ENCODE measurements around the gene ZNF385A.

Gene ZNF385A

DNA sequence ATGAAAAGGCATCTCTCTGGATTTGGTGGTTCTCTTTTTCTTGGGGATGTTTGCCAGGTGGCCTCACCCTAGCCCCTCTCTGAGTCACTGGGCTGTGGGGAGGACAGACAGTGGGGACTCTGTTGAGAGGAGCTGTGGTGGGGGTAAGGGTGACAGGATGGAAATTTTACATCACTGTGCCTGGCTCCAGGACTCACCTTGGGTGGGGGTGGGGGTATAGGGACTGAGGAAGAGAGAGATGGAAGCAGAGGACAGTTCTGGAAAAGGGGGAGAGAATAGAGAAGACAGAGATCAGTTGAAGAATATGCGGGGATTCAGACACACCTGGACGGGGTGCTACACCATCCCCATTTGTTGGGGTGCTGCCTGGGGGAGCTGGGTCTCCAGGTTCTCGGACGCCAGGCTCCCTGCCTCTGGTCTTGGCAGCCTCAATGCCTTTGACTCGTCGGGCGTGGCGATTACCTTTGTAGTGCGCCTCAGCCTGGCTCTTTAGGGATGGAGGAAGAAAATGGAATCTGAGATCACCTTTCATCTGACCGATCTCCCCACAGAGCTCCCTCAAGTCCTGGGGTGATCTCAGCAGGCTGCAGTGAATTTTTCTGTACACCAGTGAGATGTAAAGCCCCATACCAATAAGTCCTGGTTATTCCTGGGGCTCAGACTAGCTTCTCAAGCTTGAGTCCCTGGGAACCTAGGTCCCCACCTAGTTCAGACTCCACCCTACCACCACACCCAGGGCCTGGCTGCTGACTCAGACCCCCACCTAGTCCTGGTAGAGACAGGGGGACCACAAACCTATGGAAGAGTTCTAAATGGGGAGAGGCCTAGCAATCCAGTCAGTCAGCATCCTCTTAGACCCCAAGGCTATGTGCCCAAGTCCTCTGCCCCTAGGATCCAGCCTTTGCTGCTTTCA is 10.6 kb downstream of the ZNF385A start:
- DNase-seq: no peak

DNA sequence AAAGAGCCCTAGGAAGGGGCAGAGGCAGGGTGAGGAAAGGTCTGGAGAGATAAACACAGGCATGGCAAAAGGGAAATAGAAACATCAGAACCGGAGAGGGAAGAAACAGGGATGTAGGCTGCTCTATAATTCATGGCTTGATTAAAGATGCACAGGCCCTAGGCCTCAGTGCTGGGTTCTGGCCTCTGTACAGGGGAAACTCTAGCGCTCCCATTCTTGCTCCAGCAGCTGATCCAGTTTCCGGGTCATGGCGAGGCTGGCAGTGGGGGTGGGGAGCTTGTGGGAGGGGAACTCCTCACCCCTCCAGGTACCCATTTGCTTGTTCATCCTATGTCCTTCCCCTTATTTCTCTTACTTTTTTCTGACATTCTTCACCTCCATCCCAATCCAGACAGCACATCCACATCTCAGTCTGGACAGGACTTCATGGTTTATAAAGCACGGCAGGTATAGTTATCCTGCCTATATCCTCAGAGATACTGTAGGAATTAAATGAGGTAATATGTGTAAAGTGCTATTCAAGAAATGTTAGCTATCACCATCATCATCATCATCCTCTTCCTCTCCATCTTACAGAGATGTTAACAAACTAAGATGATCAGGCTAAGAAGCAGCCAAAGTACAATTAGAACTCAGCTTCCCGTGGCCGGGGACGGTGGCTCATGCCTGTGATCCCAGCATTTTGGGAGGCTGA is 12.3 kb downstream of the ZNF385A start:
- DNase-seq: no peak

DNA sequence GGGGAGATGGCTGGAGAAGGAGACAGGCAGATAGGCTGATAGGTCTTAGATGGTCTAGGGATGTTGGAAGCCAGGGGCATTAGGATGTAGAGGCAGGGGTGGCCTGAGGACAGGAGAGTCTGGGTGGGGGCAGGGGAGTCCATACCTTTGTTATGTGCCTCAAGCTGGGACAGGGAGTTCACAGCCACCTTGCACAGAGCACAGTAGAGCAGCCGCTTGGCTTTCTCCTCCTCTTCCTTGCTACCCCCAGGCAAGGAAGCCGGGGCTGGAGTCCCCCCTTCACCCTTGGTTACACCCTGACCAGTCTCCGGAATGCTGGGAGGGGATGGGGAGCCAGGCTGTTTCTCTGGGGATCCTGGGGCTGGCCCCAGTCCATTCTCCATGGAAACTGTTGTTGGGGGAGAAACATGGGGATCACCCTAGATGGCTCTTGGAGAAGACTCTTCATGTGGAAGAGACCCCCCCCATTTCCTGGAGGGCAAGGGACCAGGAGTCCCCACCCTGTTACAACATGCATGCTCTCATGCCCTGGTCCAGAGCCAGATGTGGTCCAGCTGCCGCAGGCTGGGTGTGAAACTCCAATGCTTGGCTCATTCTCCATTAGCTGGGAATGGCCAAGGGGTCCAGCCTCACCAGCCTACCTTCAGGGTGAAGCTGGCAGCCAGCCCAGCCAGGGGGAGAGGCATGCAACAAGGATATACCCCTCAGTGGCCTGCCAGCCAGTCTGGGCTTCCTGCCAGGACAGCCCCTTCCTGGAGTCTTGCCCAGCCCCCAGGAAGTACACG is 13.0 kb downstream of the ZNF385A start:
- no peak for DNase-seq

DNA sequence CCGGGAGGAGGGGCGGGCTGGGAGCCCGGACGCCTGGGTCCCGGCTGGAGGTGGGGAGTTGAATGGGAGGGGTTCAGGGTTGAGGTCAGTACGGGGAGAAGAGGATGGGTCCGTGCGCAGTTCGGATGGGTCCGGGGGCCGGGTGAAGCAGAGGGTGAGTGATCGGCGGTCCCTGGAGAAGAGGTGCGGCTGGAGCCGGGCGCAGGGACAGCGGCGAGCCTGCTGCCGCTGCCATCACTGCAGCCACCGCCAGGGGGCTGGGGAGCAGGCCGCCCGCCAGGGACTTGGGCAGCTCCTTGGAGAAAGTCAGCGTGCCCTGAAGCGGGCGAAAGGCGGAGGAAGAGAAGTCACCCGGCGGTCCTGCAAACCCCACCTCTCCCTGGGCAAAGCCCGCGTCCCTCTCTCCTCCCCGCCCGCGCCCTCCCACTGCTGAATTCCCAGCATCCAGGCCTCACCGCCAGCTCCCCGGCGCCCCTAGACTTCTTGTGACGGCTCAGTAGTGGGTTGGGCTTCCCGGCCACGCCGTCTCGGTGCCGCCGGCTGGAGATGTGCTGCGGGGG is 14.3 kb downstream of the ZNF385A start:
- peak; percentile 75 for DNase-seq

DNA sequence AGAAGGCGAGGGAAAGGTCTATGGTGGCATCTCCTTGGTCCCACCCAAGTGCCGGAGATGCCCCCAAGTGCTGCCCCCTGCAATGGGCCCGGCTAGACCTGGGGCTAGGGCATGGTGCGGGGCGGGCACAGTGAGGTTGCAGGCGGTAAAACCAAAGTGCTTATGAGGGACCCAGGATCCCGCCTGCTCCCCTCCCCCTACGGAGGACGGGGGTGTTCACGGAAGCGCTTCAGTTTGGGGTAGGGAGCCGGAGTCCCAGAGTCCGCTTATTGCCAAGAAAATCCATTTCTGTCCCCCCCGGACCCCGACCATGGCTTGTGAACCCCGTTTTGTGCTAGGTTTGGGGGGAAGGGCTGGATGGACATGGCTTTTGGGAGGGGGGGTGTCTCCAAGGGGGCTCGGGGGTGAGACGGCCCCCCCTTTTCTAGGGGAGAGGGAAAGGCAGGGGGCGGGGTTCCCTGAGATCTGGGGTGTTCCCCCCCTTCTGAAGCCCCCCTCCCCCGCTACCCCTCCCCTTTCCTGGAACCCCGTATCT is 14.9 kb downstream of the ZNF385A start:
- DNase-seq: no peak

DNA sequence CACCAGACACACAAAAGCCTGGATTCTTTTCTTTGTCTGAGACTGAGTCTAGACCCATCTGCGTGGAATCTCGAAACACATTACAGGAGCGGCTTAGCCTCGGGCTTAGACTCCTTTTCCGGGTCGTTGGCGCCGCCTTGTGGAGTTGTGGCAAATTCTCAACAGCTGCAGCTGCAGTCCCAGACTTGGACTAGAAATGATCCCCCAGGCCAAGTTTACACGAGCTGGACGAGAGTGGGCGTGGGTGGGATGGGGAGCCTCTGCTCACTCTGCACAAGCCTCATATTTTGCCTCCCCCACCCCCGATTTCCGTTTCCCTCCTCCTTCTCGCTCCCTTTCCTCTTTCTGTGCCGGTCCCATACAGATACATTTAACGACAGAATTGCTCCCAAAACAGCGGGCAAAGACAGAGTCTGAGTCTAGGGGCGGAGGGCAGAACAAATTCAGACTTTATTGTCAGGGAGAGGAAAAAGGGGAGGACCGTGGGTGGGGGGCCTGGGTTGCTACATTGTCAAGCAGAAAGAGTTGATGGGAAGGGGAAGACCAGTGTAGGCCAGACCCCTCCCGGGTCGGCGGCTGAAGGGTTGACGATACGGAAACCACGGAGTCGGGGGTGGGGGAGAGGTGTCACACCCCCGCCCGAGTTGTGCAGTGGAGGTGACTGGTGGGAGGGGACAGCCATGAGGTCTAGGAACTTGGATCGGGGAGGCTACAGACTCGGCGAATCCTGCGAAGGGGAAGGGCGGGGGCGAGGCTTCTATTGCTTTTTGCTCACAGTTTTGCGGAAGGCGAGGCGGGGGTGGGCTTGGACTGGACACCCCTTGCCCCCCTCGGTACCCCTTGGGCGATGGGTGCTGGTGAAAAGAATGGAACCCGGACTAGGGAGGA is 15.6 kb downstream of the ZNF385A start:
- DNase-seq: peak; percentile 86

DNA sequence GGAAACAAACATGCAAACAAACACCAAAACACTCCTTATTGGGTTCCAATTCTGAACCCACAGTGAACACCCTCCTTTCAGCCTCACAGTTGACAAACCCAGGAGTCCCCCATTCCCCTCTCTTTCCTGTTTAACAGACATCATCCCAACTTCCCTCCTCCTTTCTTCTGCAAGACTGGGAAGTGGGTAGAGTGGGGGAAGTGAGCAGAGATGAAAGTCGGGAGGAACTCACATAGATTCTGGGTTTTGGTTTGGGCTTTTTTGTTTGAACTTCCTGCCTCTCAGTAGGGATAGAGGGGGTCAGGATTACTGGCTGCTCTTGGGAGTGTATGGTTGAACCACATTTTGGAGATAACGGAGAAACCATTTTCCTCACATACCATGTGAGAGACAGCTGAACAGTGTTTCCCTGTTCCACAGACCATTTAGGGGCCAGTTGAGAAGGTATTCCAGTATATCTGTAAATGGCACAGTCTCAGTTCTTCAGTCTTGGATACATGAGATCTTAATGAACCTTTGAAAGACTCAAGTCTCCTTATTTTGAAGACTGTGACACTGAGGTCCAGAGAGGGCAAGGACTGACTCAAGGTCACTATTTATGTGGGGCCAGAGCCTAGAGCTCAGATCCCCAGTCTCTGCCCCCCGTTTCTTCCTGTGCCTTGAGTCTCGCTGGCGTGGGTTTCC is 16.4 kb downstream of the ZNF385A start:
- no peak for DNase-seq

DNA sequence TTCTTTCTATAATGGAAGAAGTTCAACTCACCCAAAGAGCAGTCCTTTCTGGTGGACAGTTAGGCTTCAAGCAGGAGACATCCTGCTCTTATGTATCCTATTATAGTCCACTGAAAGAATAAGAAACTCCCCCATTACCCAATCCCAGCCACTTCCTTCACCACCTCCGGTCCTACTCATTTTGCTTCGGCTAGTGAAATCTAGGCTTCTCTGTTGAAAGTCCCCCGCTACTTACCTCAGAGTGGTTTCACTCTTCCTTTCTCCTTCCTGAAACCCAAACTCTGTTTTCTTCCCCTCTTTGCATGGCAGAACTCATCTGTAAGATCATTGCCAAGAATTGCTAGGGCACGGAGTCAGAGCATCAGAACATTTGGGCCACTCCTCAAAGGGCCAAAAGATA is 20.1 kb downstream of the ZNF385A start, which contains the start of gene GPR84:
TSS of gene GPR84 (minus strand) at position 74 of the 400 bp plus-strand sequence. CDS start 635 bp downstream, outside the sequence.
- no peak for DNase-seq

DNA sequence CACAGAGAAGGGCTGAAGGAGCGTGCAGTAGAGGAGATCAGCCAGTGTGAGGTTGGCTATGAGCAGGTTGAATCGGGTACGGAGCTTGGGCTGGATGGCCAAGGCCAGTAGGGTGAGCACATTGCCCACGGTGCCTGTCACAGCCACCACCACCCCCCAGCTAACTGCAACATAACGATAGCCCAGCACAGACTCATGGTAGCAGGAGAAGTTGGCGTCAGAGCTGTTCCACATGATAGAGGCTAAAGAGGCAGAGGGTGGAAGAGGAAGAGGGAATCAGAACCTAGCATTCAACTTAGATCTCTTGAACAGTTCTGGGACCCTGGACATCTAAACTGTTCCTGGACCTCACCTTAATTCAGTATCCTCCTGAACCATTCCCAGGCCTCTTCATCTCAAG is 20.9 kb downstream of the ZNF385A start:
- no peak for DNase-seq

DNA sequence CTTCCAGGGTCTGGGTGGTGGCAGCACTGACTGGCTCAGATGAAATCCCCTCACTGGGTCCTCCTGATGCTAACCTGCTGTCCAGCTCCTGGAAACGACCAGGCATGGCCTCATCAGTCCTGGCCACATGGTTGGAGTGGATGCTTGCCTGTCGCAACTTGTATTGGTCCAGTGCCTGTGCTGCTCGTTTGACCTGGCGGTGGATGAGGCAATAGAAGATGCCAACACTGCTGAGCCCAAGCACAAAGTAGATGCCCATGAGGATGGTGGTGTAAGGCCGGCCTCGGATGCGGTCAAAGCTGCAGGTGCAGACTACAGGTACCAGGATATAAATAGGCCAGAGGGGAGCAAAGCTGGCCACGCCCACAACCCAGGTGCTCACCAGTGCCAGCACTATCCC is 21.5 kb downstream of the ZNF385A start:
- no peak for DNase-seq

DNA sequence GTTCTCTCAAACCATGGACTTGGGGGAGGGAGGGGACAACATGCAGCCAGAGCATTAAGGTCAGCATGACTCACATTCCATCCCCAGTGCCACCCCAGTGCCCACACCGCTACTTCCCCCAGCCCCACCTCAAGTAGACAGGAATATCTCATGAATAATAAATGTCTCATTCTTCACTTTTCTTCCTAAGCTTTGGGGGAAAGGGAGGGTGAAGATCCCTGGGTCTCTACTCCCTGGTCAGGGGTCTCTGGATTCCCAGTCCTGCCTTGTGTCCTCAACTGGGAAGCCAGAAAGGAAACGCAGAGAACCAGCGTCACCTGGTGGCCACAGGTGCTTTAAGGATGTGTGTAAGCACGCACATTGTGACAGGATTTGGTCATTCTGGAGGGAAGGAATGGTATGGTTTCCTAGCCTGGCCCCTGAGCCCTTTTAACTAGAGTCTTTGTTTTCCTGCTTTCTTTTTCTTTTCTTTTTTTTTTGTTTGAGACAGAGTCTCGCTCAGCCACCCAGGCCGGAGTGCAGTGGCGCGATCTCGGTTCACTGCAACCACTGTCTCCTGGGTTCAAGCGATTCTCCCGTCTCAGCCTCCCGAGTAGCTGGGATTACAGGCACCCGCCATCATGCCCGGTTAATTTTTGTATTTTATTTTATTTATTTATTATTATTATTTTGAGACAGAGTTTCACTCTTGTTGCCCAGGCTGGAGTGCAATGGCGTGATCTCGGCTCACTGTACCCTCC is 23.6 kb downstream of the ZNF385A start:
- peak; percentile 83 for DNase-seq

DNA sequence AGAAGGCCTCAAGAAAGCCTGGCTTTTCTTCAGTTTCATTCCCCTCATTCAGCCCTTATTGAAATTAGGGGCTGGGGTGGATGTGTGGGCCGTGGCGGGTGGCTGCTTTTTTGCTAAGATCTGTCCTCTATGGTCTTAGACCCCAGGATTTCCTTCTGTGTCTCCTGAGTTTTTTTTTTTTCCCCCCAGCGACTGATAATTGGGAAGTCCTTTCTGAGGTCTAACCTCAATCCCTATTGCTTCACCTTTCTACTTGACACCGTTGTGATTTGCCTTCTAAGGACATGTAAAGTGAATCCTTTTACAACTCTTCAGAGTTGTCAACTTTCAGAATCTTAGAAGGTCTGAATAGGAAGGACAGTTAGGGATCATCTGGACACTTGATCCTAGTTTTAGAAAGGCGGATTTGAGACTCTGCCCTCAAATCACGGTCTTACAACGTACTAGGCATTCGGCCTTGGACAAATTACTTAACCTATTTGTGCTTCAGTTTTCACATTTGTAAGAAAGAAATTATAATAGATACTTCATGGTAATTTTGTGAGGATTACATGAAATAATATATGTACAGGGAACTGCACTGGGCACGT is 24.7 kb downstream of the ZNF385A start:
- no peak for DNase-seq

DNA sequence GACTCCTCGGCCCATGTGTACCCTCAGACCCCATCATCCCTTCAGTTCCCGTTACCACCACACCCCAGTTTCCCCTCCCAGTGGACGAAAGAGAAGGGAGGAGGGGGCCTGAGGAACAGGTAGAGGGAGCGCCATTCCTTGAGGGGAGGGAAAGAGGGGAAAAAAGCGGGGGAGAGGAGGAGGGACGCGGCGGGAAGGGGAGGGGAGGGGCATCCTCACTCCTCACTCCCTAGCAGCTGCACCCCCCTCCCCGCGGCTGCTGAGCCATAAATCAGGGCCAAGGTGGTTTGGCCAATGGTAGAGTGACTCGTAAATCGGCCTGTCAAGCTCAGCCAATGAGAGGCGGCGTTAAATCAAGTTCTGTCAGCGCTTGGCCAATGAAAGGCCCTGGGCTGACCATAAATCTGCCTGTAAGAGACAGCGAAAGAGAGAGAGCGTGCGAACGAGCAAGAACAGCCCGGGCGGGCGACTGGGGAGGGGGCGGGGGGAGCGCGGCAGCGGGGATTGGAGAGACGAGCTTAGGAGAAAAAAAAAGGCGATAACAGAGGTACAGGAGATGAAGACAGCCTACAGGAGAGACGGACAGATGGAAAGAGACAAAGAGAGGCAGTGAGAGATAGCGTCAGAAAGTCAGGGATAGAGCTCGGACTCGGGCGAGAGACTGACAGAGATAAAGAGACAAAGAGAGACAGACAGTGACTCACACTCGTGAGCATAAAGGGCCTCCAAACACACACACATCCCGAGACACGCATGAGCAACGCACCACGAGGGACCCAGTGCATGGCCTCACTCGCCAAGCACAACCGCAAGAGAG is 25.4 kb downstream of the ZNF385A start:
- peak; percentile 100 for DNase-seq

DNA sequence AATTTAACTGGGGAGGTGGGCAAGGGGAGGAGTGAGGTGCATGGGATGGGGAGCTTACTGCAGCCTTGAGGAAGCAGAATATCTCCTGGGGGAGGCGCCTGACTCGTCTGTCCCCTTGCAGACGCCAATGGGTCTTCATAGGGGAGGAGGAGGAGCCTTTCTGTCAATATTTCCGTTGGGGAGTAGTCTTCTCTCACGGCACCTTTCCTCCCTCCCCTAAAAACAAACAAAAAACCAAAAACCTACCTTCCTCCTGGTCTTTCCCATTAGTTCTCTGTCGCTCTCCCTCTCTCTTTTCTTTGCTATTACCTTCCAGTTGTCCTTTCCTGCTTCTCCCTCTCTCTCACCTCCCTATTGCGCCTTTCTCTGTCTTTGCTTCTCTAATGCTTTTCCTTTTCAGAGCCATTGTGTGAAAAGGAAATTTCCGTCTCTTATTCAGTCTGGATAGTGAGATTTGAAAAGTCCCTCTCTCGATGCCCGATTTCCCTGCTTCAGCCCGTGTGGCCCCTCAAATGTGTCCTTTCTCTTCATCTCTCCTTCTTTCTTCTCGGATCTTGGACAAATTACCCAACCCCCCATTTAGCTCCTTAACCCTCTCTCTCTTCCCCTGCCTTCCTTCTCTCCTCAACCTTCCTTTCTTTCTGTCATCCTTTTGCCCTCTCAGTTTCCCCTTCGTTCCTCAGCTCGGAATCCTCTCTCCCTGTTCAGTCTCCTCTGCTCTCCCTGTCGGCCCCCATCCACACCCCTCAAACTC is 26.2 kb downstream of the ZNF385A start:
- DNase-seq: peak; percentile 74

DNA sequence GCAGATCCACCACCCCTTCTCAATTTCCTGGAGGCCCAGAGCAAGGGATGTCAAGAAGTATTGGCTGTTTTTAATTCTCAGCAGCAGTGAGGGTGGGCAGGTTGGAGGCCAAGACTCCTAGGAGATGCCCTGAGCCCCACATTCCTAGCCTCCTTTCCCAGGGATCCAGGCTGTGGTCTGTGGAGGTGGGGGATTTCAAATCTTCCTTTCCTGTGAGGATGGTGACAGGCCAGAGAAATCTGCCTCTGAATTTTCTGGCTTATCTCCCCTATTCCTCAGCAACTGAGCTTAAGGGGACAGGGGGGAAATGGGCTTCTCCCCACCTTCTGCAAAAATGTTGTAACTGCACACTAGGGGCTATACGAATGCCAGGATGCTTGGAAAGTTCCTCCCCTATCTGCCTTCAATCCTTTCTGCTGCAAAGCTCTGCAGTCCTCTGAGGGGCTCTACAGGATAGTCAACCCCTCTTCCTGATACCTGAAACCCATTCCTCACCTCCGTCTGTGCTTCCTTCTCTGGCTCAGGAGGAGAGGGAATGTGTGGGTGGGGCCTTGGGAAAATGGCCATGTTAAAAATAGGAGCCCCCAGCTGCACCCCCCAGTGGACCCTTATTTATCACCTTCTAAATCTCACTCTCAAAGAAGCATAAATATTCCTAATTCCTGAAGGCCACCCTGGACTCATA is 26.9 kb downstream of the ZNF385A start:
- DNase-seq: peak; percentile 59

DNA sequence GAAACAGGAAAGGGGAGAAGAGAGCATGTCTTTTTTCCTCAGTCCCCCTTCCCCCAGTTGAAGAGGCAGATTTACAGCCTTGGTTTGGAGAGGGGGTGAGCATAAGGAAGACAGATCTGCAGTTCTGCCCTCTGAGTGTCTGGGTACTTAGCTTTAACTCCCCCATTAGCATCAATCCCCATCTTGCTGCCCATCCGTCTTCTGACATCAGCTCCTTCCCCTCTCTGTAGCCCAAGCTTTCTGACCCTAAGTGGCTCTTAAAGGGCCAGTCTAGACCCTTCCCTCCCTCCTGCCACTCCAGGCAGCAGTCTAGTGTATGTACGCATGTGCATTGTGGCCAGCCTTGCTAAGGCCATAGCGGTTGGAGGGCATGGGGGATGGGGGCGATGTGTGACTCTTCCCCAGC is 27.6 kb downstream of the ZNF385A start:
- DNase-seq: peak; percentile 95

DNA sequence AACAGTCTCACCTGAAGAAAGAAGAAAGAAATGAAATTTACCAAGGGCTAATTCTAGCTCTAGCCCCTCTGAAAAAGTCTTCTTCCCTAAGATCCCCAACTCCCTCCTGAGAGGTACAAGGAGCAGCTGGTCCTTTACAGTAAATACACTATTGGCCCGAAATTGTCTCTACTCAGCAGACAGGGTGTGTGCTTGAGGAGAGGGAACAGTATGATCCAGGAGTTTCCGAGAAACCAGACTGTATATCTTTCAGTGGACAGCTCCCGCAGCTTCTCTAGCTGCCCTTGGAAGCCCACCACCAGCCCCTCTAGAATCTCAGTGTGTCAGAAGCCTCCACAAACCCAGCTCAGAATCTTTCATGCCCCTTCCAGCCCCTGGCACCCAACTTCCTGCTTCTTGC is 28.3 kb downstream of the ZNF385A start:
- DNase-seq: no peak

Data from fibroblast of skin of abdomen (primary cell).